Middle frontal gyrus (tissue), 1 donor: ENCODE measurements around the gene PLXNA4.

Experiments used
- DNase-seq: peaks from one replicate; pipeline ENCODE4 v3.0.0-alpha.2; 2015; ENCODE audit warnings: low spot score; ENCODE audit errors: extremely low spot score

PLXNA4 gene

GRCh38 chr7:132362059-132362458, 214.2 kb downstream of the PLXNA4 start:
- DNase-seq = no peak

- DNase-seq = no peak
Observed at GRCh38 chr7:132361146-132361545, 215.1 kb downstream of the PLXNA4 start.

- no peak for DNase-seq
Observed at GRCh38 chr7:132359743-132360142, 216.5 kb downstream of the PLXNA4 start.

- DNase-seq = no peak
Observed at GRCh38 chr7:132355048-132355447, 221.2 kb downstream of the PLXNA4 start.

- no peak for DNase-seq
Observed at GRCh38 chr7:132354527-132354926, 221.7 kb downstream of the PLXNA4 start.

- DNase-seq = no peak
Observed at GRCh38 chr7:132353936-132354335, 222.3 kb downstream of the PLXNA4 start.

GRCh38 chr7:132352800-132353199, 223.5 kb downstream of the PLXNA4 start:
- DNase-seq = no peak

GRCh38 chr7:132351954-132352499, 224.2 kb downstream of the PLXNA4 start:
- DNase-seq = no peak

GRCh38 chr7:132350741-132351140, 225.5 kb downstream of the PLXNA4 start:
- DNase-seq = no peak

- no peak for DNase-seq
Observed at GRCh38 chr7:132349075-132349474, 227.2 kb downstream of the PLXNA4 start.

- DNase-seq = no peak
Observed at GRCh38 chr7:132348341-132348740, 227.9 kb downstream of the PLXNA4 start.

GRCh38 chr7:132347858-132348257, 228.4 kb downstream of the PLXNA4 start:
- DNase-seq = no peak

GRCh38 chr7:132347123-132347522, 229.1 kb downstream of the PLXNA4 start:
- DNase-seq = no peak

- no peak for DNase-seq
Observed at GRCh38 chr7:132345543-132346129, 230.6 kb downstream of the PLXNA4 start.

- DNase-seq = no peak
Observed at GRCh38 chr7:132345030-132345429, 231.2 kb downstream of the PLXNA4 start.

- no peak for DNase-seq
Observed at GRCh38 chr7:132343199-132343598, 233.1 kb downstream of the PLXNA4 start.

GRCh38 chr7:132337450-132338080, 238.7 kb downstream of the PLXNA4 start:
- no peak for DNase-seq

GRCh38 chr7:132336797-132337196, 239.5 kb downstream of the PLXNA4 start:
- DNase-seq = no peak

GRCh38 chr7:132333301-132333700, 243.0 kb downstream of the PLXNA4 start:
- no peak for DNase-seq

- no peak for DNase-seq
Observed at GRCh38 chr7:132328760-132329159, 247.5 kb downstream of the PLXNA4 start.

- DNase-seq = no peak
Observed at GRCh38 chr7:132328047-132328620, 248.1 kb downstream of the PLXNA4 start.

GRCh38 chr7:132326878-132327589, 249.2 kb downstream of the PLXNA4 start:
- DNase-seq = no peak
